Smooth muscle cell (in vitro differentiated cells): ENCODE results near the gene RGS1. TPM values are rescaled to one million over a fixed set of nuclear protein-coding genes. Genes with fewer than 3 reads are reported as not detected.

Experiments used
- DNase-seq: peaks from one replicate; lab custom pipeline; 2025; ENCODE audit not compliant: unreplicated experiment; lab: John Stamatoyannopoulos, UW
- H2AFZ ChIP-seq: fragments of 200-600 bp; sonication (generic); 2 replicates; pipeline ENCODE4 v1.6.0; 2016; ENCODE audit warnings: antibody characterized with exemption, low read depth, mild to moderate bottlenecking
- H3F3A ChIP-seq: fragments of 200-600 bp; sonication (generic); 2 replicates; pipeline ENCODE4 v1.6.0; 2017; ENCODE audit warnings: antibody characterized with exemption, low read depth
- H3K27ac ChIP-seq: fragments of 200-600 bp; sonication (generic); 2 replicates; pipeline ENCODE4 v1.5.1; 2016; ENCODE audit warnings: low read depth, mild to moderate bottlenecking
- H3K27me3 ChIP-seq: fragments of 200-600 bp; sonication (generic); 2 replicates; pipeline ENCODE4 v1.6.1; 2016; ENCODE audit warnings: low read depth, mild to moderate bottlenecking
- H3K36me3 ChIP-seq: fragments of 200-600 bp; sonication (generic); 2 replicates; pipeline ENCODE4 v1.5.1; 2016; ENCODE audit warnings: low read depth
- H3K4me1 ChIP-seq: fragments of 200-600 bp; sonication (generic); 2 replicates; pipeline ENCODE4 v1.5.1; 2016; ENCODE audit warnings: low read depth
- H3K4me2 ChIP-seq: fragments of 200-600 bp; sonication (generic); 2 replicates; pipeline ENCODE4 v1.6.0; 2016; ENCODE audit warnings: mild to moderate bottlenecking
- H3K4me3 ChIP-seq: fragments of 200-600 bp; sonication (generic); 2 replicates; pipeline ENCODE4 v1.5.1; 2016; ENCODE audit warnings: mild to moderate bottlenecking
- H3K79me2 ChIP-seq: fragments of 200-600 bp; sonication (generic); 2 replicates; pipeline ENCODE4 v1.6.0; 2016; ENCODE audit warnings: low read depth, mild to moderate bottlenecking
- H3K9ac ChIP-seq: fragments of 200-600 bp; sonication (generic); 2 replicates; pipeline ENCODE4 v1.6.0; 2016; ENCODE audit warnings: low read depth
- H3K9me3 ChIP-seq: fragments of 200-600 bp; sonication (generic); replicated peaks from 2 replicates; pipeline ENCODE4 v1.5.1; 2016; ENCODE audit warnings: low read depth
- H4K20me1 ChIP-seq: fragments of 200-600 bp; sonication (generic); 2 replicates; pipeline ENCODE4 v1.6.0; 2016; ENCODE audit warnings: low read depth
- WGBS: methylation state at CpG from one replicate; pipeline ENCODE4 v1.1.7; 2016; ENCODE audit warnings: low lambda C conversion rate; 5-methylcytosine and 5-hydroxymethylcytosine counted together
- polyA plus RNA-seq: library from polyadenylated mRNA; unstranded; fragments of >200 nt; fragmentation: Nextera tagmentation; extraction: Ambion mirVana; gene quantifications from 2 replicates; pipeline ENCODE4 v1.2.1, GENCODE V29; 2016
- total RNA-seq: library from RNA; depleted of rRNA; stranded (reverse); fragments of >200 nt; gene quantifications from 2 replicates; pipeline ENCODE4 v1.2.3, GENCODE V29; 2014
- TF ChIP-seq, protein P1 (sequence below): fragments of 200-600 bp; sonication (generic); IDR thresholded peaks from 2 replicates; pipeline ENCODE4 v1.5.1; 2017; ENCODE audit warnings: borderline replicate concordance, mild to moderate bottlenecking, antibody characterized with exemption; ENCODE audit not compliant: insufficient read depth, poor library complexity, severe bottlenecking

The RGS1 gene
- total and polyA plus RNA-seq, 2 experiments from 2014 or later = 119 to 224 TPM

DNA sequence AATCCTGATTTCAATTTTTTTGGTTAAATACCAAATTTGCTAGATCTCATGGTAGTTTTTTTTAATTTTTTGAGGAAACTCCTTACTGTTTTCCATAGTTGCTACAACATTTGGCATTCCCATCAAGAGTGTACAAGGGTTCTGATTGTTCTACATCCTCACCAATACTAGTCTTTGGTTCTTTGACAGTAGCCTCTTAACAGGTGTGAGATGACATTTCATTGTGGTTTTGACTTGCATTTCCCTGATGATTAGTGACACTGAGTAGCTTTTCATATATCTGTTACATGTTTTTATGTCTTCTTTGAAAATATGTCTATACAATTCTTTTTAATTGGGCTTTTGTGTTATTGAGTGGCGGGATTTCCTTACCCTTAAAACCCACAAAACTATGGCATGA, 39.5 kb downstream of the RGS1 start:
- Histone ChIP-seq H3K4me2 (no peak overlapping the region), H3K79me2 (no peaks in the 10 kb centered on the region), H3K27me3 (no peaks in the 10 kb centered on the region), H3K4me1 (no peaks in the 10 kb centered on the region), H4K20me1 (no peaks in the 10 kb centered on the region), H3K36me3 (no peaks in the 10 kb centered on the region), H3K4me3 (no peak overlapping the region), H3K9me3 (no peaks in the 10 kb centered on the region), H3K9ac (no peak overlapping the region), H3K27ac (no peak overlapping the region), H3F3A (no peaks in the 10 kb centered on the region), H2AFZ (no peak overlapping the region)
- TF ChIP-seq, protein P1, sequence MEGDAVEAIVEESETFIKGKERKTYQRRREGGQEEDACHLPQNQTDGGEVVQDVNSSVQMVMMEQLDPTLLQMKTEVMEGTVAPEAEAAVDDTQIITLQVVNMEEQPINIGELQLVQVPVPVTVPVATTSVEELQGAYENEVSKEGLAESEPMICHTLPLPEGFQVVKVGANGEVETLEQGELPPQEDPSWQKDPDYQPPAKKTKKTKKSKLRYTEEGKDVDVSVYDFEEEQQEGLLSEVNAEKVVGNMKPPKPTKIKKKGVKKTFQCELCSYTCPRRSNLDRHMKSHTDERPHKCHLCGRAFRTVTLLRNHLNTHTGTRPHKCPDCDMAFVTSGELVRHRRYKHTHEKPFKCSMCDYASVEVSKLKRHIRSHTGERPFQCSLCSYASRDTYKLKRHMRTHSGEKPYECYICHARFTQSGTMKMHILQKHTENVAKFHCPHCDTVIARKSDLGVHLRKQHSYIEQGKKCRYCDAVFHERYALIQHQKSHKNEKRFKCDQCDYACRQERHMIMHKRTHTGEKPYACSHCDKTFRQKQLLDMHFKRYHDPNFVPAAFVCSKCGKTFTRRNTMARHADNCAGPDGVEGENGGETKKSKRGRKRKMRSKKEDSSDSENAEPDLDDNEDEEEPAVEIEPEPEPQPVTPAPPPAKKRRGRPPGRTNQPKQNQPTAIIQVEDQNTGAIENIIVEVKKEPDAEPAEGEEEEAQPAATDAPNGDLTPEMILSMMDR = no peak
- no peak for DNase-seq
- 96% methylated on average over 1 of the region's 1 CpG for WGBS

DNA sequence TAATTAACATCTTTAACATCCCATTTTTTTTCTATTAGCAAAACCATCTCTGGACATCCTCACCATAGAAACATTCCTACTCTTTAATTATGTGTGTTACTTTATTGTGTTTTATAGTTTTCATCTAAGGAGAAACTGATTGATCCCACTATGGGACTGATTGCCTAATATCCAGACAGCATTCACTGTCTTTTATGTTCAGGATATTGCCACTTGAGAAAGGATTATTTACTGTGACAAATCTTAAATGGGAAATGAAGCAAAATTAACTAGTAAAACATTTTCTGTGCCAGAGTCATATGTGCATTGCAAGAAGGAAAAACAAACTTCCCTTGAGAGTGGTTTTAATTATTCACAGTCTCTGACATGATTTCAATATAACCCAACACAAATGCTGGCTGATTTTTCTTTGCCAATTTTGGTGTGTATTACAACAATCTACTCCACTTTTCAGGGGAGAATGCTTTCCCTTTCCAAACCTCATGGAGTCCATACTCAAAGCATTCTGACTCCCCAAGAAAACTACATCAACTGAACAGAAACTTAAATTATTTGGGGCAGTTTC, 44.6 kb downstream of the RGS1 start:
- H3K4me1 ChIP-seq = no peaks in the 10 kb centered on the region
- H3F3A ChIP-seq = no peaks in the 10 kb centered on the region
- H2AFZ ChIP-seq = no peak overlapping the region
- H4K20me1 ChIP-seq = no peaks in the 10 kb centered on the region
- no peak overlapping the region for H3K27ac ChIP-seq
- DNase-seq = no peak
- no peaks in the 10 kb centered on the region for H3K79me2 ChIP-seq
- H3K9me3 ChIP-seq = no peaks in the 10 kb centered on the region
- no peak overlapping the region for H3K9ac ChIP-seq
- H3K4me2 ChIP-seq = no peak overlapping the region
- no peaks in the 10 kb centered on the region for H3K36me3 ChIP-seq
- no peaks in the 10 kb centered on the region for H3K27me3 ChIP-seq
- TF ChIP-seq, protein P1 = no peak
- no peak overlapping the region for H3K4me3 ChIP-seq

DNA sequence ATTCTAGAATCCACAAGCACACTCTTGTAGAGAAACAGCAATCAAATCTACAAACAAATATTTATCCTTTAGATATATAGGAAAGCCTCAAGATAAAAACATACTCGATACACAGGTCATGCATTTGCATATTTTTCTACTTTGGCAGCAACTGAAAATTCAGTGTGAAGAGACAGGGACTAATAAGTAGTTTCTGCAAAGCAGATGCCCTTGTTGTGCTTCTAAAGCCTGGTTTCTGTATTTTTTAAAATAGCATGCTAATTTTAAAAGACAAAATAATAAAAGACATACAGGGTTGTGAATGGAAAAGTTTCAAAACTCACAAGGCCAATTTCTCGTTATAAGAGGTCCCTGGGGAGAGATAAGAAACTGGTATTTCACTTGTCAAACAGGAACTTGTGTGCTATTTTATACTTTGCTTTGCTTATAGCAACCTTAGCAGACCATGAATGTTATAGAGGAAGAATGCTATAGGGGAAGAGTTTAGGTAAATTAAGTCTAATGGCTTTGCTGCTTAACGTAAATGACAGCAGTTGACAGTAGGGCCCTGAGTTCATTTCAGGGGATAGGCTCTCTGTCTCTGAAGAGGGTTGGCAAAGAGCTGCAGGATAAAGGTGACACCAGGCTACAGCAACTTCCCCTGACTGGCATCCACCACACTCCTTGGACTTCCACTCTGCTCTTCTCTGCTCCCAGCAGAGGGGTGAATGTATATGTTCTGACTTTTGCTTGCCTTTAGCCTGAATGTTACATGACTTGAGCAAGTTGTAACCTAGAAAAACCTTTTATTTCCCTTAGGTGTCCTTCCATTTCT, 51.0 kb downstream of the RGS1 start:
- TF ChIP-seq, protein P1 = no peak
- DNase-seq = no peak
- H3K9ac ChIP-seq = no peak overlapping the region
- H3F3A ChIP-seq = peaks cover 11% of the 10 kb centered on the region
- H3K9me3 ChIP-seq = no peaks in the 10 kb centered on the region
- no peak overlapping the region for H3K4me3 ChIP-seq
- H2AFZ ChIP-seq = no peak overlapping the region
- WGBS = 54% methylated on average over 3 of the region's 3 CpGs
- no peaks in the 10 kb centered on the region for H3K79me2 ChIP-seq
- H3K4me2 ChIP-seq = no peak overlapping the region
- no peaks in the 10 kb centered on the region for H3K36me3 ChIP-seq
- peaks cover 13% of the 10 kb centered on the region for H3K4me1 ChIP-seq
- no peaks in the 10 kb centered on the region for H4K20me1 ChIP-seq
- H3K27ac ChIP-seq = no peak overlapping the region
- H3K27me3 ChIP-seq = no peaks in the 10 kb centered on the region
